Endothelial cell of umbilical vein (primary cell): ENCODE results near the gene HCK. TPM values are rescaled to one million over a fixed set of nuclear protein-coding genes. Genes with fewer than 3 reads are reported as not detected.

Experiments
- BruUV-seq: library from RNA; stranded (reverse); fragments of 400-500 nt; replicated peaks from 2 replicates; lab custom pipeline; 2021; lab: Mats Ljungman, UMichigan
- CTCF ChIA-PET: fragments of 300-600, 350-600 bp; sonication (Branson Sonifier 250); formaldehyde crosslinking; loops from one replicate; lab custom pipeline; 2021; ENCODE audit warnings: antibody characterized with exemption, inconsistent platforms; lab: Charles Lee
- POLR2A ChIA-PET: fragments of 300-600, 350-600 bp; sonication (Branson Sonifier 250); formaldehyde crosslinking; loops from one replicate; lab custom pipeline; 2021; ENCODE audit warnings: antibody characterized with exemption, inconsistent platforms; lab: Charles Lee
- DNase-seq: peaks from one replicate; pipeline ENCODE4 v3.0.0-alpha.2; 2011; ENCODE audit warnings: low read depth, low spot score
- FAIRE-seq: peaks from 2 replicates; lab custom pipeline; 2011; peaks lifted over from hg19 to GRCh38; lab: Jason Lieb, UNC
- H2AFZ ChIP-seq: 2 replicates; pipeline ENCODE4 v1.6.0; 2012; ENCODE audit warnings: low read depth, low read length, control low read depth, inconsistent platforms
- H3K27ac ChIP-seq: 2 replicates; pipeline ENCODE4 v1.5.1; 2011; ENCODE audit warnings: low read depth, mild to moderate bottlenecking, control low read depth, low read length, moderate library complexity; ENCODE audit not compliant: insufficient read depth
- H3K27me3 ChIP-seq, 2 experiments: 2 replicates each; pipeline versions ENCODE4 v1.6.0 to v1.6.1; 2011; ENCODE audit warnings: low read length in 2 of 2, mixed read lengths in 1 of 2; ENCODE audit not compliant: control insufficient read depth in 2 of 2, insufficient read depth in 2 of 2
- H3K36me3 ChIP-seq, 2 experiments: 2 replicates in 1 of 2; 3 replicates in 1 of 2; pipeline ENCODE4 v1.5.1; 2011; ENCODE audit warnings: low read length in 2 of 2, mild to moderate bottlenecking in 1 of 2, moderate library complexity in 1 of 2; ENCODE audit not compliant: control insufficient read depth in 2 of 2, insufficient read depth in 2 of 2; ENCODE audit errors: extremely low read depth in 1 of 2
- H3K4me1 ChIP-seq: 3 replicates; pipeline ENCODE4 v1.5.1; 2011; ENCODE audit warnings: mild to moderate bottlenecking, low read length; ENCODE audit not compliant: control insufficient read depth, insufficient read depth; ENCODE audit errors: extremely low read depth
- H3K4me2 ChIP-seq: 2 replicates; pipeline ENCODE4 v1.6.1; 2011; ENCODE audit warnings: low read length, control low read depth, mixed read lengths; ENCODE audit not compliant: insufficient read depth
- H3K4me3 ChIP-seq, 3 experiments: fragments of 200-600 bp in 1 of 3; sonication (generic), shearing (Covaris generic) in 1 of 3; replicated peaks in 1 of 3; 2 replicates each; pipeline ENCODE4 v1.5.1; 2011 to 2016; ENCODE audit warnings: control low read depth in 3 of 3, low read length in 3 of 3, mild to moderate bottlenecking in 2 of 3, inconsistent platforms in 1 of 3, low read depth in 1 of 3, moderate library complexity in 1 of 3; ENCODE audit not compliant: insufficient read depth in 1 of 3
- H3K79me2 ChIP-seq: 2 replicates; pipeline ENCODE4 v1.6.0; 2012; ENCODE audit warnings: low read length, inconsistent platforms; ENCODE audit not compliant: control insufficient read depth, insufficient read depth
- H3K9ac ChIP-seq: replicated peaks from 2 replicates; pipeline ENCODE3; 2011; ENCODE audit warnings: low read length, control low read depth; ENCODE audit not compliant: insufficient read depth; ENCODE audit errors: extremely low read depth
- H3K9me1 ChIP-seq: replicated peaks from 3 replicates; pipeline ENCODE4 v1.6.0; 2011; ENCODE audit warnings: mild to moderate bottlenecking, low read length; ENCODE audit not compliant: control insufficient read depth, insufficient read depth; ENCODE audit errors: extremely low read depth
- H3K9me3 ChIP-seq: replicated peaks from 2 replicates; pipeline ENCODE4 v1.5.1; 2012; ENCODE audit warnings: low read length, inconsistent platforms; ENCODE audit not compliant: control insufficient read depth, insufficient read depth
- H4K20me1 ChIP-seq: replicated peaks from 2 replicates; pipeline ENCODE3; 2011; ENCODE audit warnings: mild to moderate bottlenecking, low read length; ENCODE audit not compliant: control insufficient read depth, insufficient read depth; ENCODE audit errors: extremely low read depth
- CTCF ChIP-seq, 2 donors: IDR thresholded peaks; 1 replicate in 1 of 2; 2 replicates in 1 of 2; pipeline ENCODE4 v1.5.1; 2011; ENCODE audit warnings: low read length in 2 of 2, mild to moderate bottlenecking in 2 of 2, moderate library complexity in 2 of 2, control low read depth in 1 of 2, inconsistent platforms in 1 of 2, low read depth in 1 of 2; ENCODE audit not compliant: insufficient read depth in 1 of 2; ENCODE audit errors: extremely low read depth in 1 of 2
- EZH2 ChIP-seq: IDR thresholded peaks from 2 replicates; pipeline ENCODE4 v1.6.1; 2012; ENCODE audit warnings: borderline replicate concordance, low read depth, mild to moderate bottlenecking, moderate library complexity, low read length, inconsistent platforms; ENCODE audit not compliant: severe bottlenecking
- FOS ChIP-seq: IDR thresholded peaks from 2 replicates; pipeline ENCODE4 v1.6.1; 2011; ENCODE audit warnings: mild to moderate bottlenecking, low read length, moderate library complexity, borderline replicate concordance; ENCODE audit not compliant: insufficient read depth
- GATA2 ChIP-seq: IDR thresholded peaks from 2 replicates; pipeline ENCODE4 v1.7.0; 2011; ENCODE audit warnings: low read depth, mild to moderate bottlenecking, moderate library complexity, mixed read lengths, low read length; ENCODE audit not compliant: insufficient read length, insufficient read depth
- JUN ChIP-seq: IDR thresholded peaks from 2 replicates; pipeline ENCODE4 v1.6.1; 2011; ENCODE audit warnings: borderline replicate concordance, low read depth; ENCODE audit not compliant: insufficient read length, insufficient read depth
- MAX ChIP-seq: IDR thresholded peaks from 2 replicates; pipeline ENCODE4 v1.6.1; 2011; ENCODE audit not compliant: insufficient read depth, insufficient read length
- MYC ChIP-seq: IDR thresholded peaks from one replicate; pipeline ENCODE4 v1.6.1; 2011; ENCODE audit warnings: mild to moderate bottlenecking, low read depth, low read length
- POLR2A ChIP-seq: IDR thresholded peaks from 2 replicates; pipeline ENCODE4 v1.6.1; 2012; ENCODE audit warnings: low read depth, mild to moderate bottlenecking, control low read depth, low read length
- POLR2AphosphoS5 ChIP-seq: IDR thresholded peaks from 2 replicates; pipeline ENCODE4 v1.6.1; 2012; ENCODE audit warnings: low read depth, mild to moderate bottlenecking, control low read depth, low read length, moderate library complexity; ENCODE audit not compliant: insufficient read depth
- dilution Hi-C: fragments of 300-500 bp; cut with MboI; formaldehyde crosslinking; loops from one replicate; pipeline ENCODE4 v1.15.0; 2019; ENCODE audit warnings: low sequenced_read_pairs; ENCODE audit not compliant: extremely low pct_ligation_motif_present
- intact Hi-C: fragments of 100-400 bp; cut with micrococcal nuclease; formaldehyde crosslinking; loops from one replicate; pipeline ENCODE4 v1.10.0; 2022
- polyA plus RNA-seq, 4 experiments: library from polyadenylated mRNA; depleted of rRNA in 3 of 4; stranded (reverse) in 3 of 4; unstranded in 1 of 4; fragments of >200 nt; gene quantifications; 2 replicates each; pipeline versions ENCODE4 v1.2.1 to v1.2.3, GENCODE V29; 2011 to 2012; ENCODE audit warnings: missing spikeins in 1 of 4
- total RNA-seq: library from RNA; stranded (reverse); gene quantifications from 2 replicates; pipeline ENCODE4 v1.2.3, GENCODE V29; 2021

HCK gene
- total and polyA plus RNA-seq, 2 donors (not counting 3 experiments of a cell fraction or from before 2014, with no cell fraction given), result not detected

GRCh38 chr20:32004963-32005362 lies 47.1 kb upstream of the HCK start:
- no peak overlapping the region for H2AFZ ChIP-seq
- H3K27me3 ChIP-seq, result no peaks in the 10 kb centered on the region
- dilution Hi-C loops (no loop called here), intact Hi-C loops (loop anchor here (5.0 kb wide), 2 partner anchors 53 to 123 kb away; partner anchors contain the start of gene PDRG1)
- no peaks in the 10 kb centered on the region for H3K79me2 ChIP-seq
- no peak for TF ChIP-seq FOS
- no peak for TF ChIP-seq POLR2AphosphoS5
- no peak for TF ChIP-seq POLR2A
- TF ChIP-seq MYC, result no peak
- TF ChIP-seq CTCF (IDR thresholded peaks at IDR 0.05; ENCODE audit: extremely low read depth in 1 of 2, insufficient read depth in 1 of 2, low read depth in 1 of 2, low read length in 2 of 2), result no peak
- TF ChIP-seq GATA2, result no peak
- TF ChIP-seq EZH2, result no peak
- TF ChIP-seq JUN, result no peak
- TF ChIP-seq MAX, result no peak
- ChIA-PET POLR2A (interaction anchor here (0.6 kb wide), 1 partner anchor 23 kb away, joined by 4 read pairs; no protein-coding TSS in a partner anchor), CTCF (interaction anchor here (1.1 to 1.2 kb wide), 2 partner anchors 12 to 14 kb away, joined by 3 read pairs; no protein-coding TSS in a partner anchor)
- H3K4me1 ChIP-seq, result peaks cover 31% of the 10 kb centered on the region
- no peak for FAIRE-seq
- no peak overlapping the region for H3K4me2 ChIP-seq
- H3K27ac ChIP-seq, result no peak overlapping the region
- no peak overlapping the region for H3K9ac ChIP-seq
- no peaks in the 10 kb centered on the region for H3K9me1 ChIP-seq
- no peaks in the 10 kb centered on the region for H4K20me1 ChIP-seq
- no peaks in the 10 kb centered on the region for H3K36me3 ChIP-seq
- no peaks in the 10 kb centered on the region for H3K9me3 ChIP-seq
- DNase-seq, result no peak
- H3K4me3 ChIP-seq, result no peak overlapping the region
- BruUV-seq, result no TSS peak
